ENCODE results near the gene GNG4. TPM values are rescaled to one million over a fixed set of nuclear protein-coding genes. Genes with fewer than 3 reads are reported as not detected.

Gene GNG4
- total and polyA plus RNA-seq, 10 of the 15 experiments (the other 5 are each of a cell fraction or from before 2014, with no cell fraction given): 0.03 to 0.15 (median 0.15) TPM; not detected in 7

DNA sequence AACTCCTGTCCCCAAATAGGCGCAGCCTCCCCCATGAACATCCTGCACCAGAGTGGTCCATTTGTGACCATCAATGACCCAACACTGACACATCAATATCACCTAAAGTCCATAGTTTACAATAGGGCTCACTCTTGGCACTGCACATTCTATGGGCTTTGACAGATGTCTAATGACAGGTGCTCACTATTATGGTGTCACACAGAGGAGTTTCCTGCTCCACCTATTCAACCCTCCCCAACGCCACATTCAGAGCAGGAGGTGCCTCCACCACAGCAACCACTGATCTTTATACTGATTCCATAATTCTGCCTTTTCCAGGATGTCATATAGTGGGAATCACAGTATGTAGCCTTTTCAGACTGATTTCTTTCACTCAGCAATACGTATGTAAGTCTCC is 24.2 kb downstream of the GNG4 start:
- FAIRE-seq (no peak), ATAC-seq (no peak), DNase-seq (ENCODE audit: low read depth, low spot score) (no peak)
- no peak overlapping the region for H3K4me3 ChIP-seq
- BruUV-seq (replicated peaks): no TSS peak
- ChIA-PET RAD21 (ENCODE audit: unreplicated experiment) (no interaction called here), POLR2A (no interaction called here), SMC1A (ENCODE audit: uncharacterized antibody, unreplicated experiment) (interaction anchor here (0.8 to 1.1 kb wide), 2 partner anchors 347 to 832 kb away, joined by 3 to 4 read pairs; no protein-coding TSS in a partner anchor), CTCF (interaction anchor here (0.6 to 1.4 kb wide), 4 partner anchors 9 to 443 kb away, joined by 3 to 4 read pairs (median 4); no protein-coding TSS in a partner anchor)
- H2AFZ ChIP-seq (ENCODE audit: control insufficient read depth, low read depth, low read length): no peak overlapping the region
- intact Hi-C loops (cut with micrococcal nuclease; ENCODE audit: unreplicated experiment) (no loop called here), in situ Hi-C loops (cut with MboI) (no loop called here)
- no peak overlapping the region for H3K4me2 ChIP-seq (ENCODE audit: control insufficient read depth, insufficient read depth)
- no peak overlapping the region for H3K27ac ChIP-seq (ENCODE audit: control insufficient read depth, insufficient read depth)
- H3K9ac ChIP-seq (ENCODE audit: control insufficient read depth, insufficient read depth, low read length): no peak overlapping the region
- TF ChIP-seq USF1 (IDR thresholded peaks at IDR 0.05; ENCODE audit: borderline replicate concordance, extremely low read length, insufficient read depth, low read depth, low read length) (no peak), MTA3 (IDR thresholded peaks at IDR 0.05; ENCODE audit: borderline replicate concordance, low read length) (no peak), NR2F1 (conservative IDR thresholded peaks at IDR 0.05) (no peak), HDAC2 (IDR thresholded peaks at IDR 0.05) (no peak), RCOR1 (conservative IDR thresholded peaks at IDR 0.05; ENCODE audit: low read depth, low read length) (no peak), ZBTB11 (CRISPR knock-in tag; IDR thresholded peaks at IDR 0.05) (no peak), PRDM15 (CRISPR knock-in tag; IDR thresholded peaks at IDR 0.05) (no peak), SUPT20H (IDR thresholded peaks at IDR 0.05; ENCODE audit: borderline replicate concordance, control insufficient read depth, low read depth, low read length) (no peak), CBFB (IDR thresholded peaks at IDR 0.05; ENCODE audit: low read depth) (no peak)
- 46% methylated on average over 3 of the region's 3 CpGs for WGBS (ENCODE audit: insufficient coverage, insufficient replicate concordance, low lambda C conversion rate, missing lambda C conversion rate)
- H3K9me3 ChIP-seq (replicated peaks; ENCODE audit: control insufficient read depth, insufficient read depth, low read length): no peaks in the 10 kb centered on the region
- H3K79me2 ChIP-seq (ENCODE audit: control insufficient read depth, insufficient read depth, low read length): no peaks in the 10 kb centered on the region
- H3K36me3 ChIP-seq (ENCODE audit: control insufficient read depth in 2 of 2, insufficient read depth in 2 of 2, low read length in 1 of 2): no peaks in the 10 kb centered on the region
- no peaks in the 10 kb centered on the region for H3K4me1 ChIP-seq (ENCODE audit: control insufficient read depth, insufficient read depth, low read length)
- peaks cover 0 to 3% of the 10 kb centered on the region in 2 experiments; a peak in 1 of 4 replicates for H3K27me3 ChIP-seq (replicated peaks in 1 of 2; ENCODE audit: control insufficient read depth in 2 of 2, insufficient read depth in 2 of 2, low read length in 1 of 2)
- H4K20me1 ChIP-seq (ENCODE audit: control insufficient read depth, insufficient read depth): no peaks in the 10 kb centered on the region
